ENCODE results near the gene TMEM185B.
"Not testable (repeated sequence)": the region's sequence is repeated elsewhere in the genome, so short reads cannot be mapped to it uniquely, and the experiment has no call there.

Gene TMEM185B

DNA sequence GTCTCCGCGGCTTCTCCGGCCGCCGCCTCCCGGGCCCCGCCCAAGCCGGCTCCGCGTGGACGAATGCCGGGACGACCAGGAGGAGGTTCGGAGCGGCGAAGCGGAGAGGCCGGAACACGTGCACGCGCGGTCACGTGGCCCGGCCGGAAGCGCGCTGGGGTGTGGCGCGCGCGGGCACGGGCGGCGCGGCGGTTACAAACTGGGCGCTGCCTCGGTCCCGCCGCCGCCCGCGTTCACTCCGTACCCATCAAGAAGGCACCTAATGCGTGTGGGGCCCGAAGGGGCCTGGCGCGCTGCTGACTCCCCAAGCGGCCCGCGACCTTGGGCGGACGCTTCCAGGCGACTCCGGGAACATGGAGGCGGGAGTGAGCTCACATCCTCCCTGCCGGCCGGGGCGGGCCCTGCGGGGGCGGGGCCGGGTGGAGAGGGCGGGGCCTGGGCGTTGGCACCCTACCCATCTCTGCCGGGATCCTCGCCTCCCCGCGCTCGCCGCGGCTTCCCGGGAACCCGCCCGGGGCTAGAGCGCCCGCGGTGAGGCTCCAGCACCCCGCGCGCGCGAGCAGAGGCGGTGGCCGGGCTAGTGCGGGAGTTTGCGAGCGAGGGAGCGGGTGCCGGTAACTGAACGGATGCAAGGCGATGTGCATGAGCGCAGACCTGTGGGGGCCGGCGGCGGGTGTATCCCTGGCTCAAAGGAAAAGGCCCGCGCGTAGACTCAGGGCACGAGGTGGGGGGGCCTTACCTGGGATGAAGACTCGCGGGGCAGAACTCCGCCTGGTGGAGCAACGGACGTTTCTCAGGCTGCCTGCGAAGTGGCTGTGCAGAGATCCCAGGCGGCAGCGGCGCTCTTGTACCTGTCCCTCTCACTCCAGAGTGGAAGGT is at the start of gene TMEM185B:
Gene TMEM185B, minus strand, starts transcription at position 367 of the 879 bp plus-strand sequence. CDS start 424 bp downstream, outside the sequence.
- DNase-seq: peak; percentile 88

DNA sequence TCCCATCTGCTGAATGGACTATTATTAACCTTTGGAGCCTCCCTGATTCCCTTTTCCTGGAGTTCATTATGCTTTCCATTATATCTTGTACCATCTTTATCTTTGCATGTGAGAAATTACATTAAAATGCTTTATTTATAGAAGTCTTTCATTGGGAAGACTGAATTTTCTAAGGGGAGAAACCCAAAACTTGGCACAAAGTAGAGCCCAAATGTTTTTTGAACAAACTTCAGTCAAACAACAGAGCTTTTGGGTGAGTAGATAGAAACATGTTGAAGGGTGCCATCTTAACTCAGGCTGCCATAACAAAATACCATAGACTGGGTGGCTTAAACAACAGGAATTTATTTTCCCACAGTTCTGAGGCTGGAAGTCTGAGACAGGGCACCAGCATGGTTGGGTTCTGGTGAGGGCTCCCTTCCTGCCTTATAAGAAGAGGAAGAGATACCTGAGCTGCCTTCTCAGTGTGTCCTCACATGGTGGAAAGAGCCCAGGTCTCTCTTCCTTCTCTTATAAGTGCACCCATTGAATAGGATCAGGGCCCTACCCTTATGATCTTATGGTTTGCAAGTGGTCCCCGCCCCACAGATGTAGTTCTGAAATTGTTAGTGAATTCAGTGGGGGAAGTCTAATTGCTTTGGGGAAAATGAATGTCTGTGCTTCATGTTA is 48.6 kb upstream of the TMEM185B start:
- DNase-seq: no peak

DNA sequence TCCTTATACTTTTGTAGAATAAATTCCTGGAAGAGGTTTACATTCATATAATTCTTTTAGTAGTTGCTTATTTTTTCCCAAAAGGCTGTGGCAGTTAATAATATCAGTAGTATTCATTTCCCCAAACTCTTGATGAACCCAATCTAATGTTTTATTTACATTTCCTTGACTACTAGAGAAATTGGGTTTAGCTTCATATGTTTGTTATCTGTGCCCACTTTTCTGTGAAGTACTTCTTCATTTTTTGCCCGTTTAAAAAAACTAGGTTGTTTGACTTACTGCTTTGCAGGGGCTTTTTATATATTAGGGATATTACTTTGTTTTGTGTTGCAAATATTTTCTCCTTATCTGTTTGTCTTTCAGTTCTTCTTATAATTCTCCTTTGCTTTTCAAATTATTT is 46.6 kb upstream of the TMEM185B start:
- DNase-seq: no peak

DNA sequence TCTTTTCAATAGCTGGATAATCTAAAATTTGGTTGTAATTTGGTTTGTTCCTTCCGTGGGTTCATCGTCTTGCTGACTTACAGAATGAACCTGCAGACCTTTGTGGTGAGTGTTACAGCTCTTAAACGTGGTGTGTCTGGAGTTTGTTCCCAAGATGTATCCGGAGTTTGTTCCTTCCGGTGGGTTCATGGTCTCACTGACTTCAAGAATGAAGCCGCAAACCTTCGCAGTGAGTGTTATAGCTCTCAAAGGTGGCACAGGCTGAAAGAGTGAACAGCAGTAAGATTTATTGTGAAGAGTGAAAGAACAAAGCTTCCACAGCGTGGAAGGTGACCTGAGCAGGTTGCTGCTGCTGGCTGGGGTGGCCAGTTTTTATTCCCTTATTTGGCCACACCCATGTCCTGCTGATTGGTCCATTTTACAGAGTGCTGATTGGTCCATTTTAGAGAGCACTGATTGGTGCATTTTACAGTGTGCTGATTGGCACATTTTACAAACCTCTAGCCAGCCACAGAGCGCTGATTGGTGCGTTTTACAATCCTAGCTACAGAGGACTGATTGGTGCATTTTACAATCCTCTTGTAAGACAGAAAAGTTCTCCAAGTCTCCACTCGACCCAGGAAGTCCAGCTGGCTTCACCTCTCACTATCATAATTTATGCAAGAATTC is 46.0 kb upstream of the TMEM185B start:
- no peak for DNase-seq

DNA sequence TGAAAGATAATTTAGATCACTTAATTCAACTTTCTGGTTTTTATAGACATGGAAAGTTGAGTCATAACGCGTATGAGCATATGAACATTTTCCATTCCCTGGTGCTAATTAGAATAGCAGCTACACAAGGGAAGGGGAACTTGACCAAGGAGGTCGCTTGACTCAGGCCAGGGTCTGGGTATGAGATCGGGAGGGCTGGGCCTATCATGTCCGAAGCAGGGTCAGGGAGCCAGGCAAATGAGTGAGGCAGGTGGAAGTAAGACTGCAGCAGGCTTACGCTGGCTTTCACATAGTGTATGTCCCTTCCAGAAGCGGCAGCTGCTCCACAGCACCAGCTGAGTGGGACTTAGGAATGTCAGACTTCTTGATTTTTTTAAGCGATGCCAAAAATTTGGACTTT is 44.1 kb upstream of the TMEM185B start:
- no peak for DNase-seq

DNA sequence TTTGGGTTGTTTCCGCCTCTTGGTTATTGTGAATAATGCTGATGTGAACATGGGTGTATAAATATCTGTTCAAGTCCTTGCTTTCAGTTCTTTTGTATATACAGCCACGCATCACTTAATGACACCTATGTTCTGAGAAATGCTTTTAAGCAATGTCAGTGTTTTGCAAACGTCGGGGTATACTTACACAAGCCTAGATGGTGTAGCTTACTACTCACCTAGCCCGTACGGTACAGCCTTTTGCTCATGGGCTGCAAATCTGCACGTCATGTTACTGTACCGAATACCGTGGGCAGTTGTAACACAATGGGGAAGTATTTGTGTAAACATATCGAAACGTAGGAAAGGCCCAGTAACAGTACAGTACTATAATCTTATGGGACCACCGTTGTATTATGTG is 41.8 kb upstream of the TMEM185B start:
- DNase-seq: no peak

DNA sequence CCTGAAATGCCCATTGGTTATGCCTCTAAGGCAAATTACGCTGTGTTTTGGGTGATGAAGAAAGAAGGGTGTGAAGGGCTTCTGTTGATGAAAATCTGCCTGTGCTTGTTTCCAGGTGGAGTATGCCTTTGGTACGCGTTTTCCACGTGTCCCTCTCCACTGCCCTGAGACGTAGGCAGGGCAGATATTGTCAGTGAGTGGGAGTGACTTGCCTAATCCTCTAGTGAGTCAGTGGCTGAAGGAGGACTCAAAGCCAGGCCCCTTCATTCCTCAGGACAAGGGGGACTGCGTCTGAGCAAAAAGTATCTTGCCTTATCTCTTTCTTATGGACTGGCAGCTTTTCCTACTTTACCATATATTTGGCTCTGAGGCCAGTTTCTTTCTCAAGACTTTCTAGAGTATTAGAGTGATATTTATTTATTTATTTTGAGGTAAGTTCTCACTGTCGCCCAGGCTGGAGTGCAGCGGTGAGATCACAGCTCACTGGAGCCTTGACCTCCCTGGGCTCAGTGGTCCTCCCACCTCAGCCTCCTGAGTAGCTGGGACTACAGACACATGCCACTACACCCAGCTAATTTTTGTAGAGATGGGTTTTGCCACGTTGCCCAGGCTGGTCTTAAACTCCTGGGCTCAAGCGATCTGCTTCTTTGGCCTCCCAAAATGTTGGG is 39.7 kb upstream of the TMEM185B start:
- no peak for DNase-seq

DNA sequence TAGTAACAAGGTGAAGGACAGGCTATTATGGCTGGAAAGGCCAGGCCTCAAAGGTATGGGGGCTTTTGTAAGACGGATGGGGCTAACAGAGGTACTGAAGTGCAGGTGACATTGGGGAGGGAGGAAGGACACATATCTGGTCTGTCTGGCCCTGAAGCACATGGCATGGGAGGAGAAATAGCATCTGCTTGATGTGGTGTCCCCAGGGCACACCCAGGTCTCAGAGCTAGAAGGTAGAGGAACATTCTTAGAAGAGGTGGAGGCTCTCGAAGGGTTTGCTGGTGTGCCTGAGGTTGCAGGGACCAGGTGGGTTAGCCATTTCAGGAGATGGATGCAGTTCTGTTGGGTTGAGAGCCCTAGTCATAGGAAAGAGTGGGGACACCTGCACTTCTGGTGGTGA is 39.0 kb upstream of the TMEM185B start:
- DNase-seq: no peak

DNA sequence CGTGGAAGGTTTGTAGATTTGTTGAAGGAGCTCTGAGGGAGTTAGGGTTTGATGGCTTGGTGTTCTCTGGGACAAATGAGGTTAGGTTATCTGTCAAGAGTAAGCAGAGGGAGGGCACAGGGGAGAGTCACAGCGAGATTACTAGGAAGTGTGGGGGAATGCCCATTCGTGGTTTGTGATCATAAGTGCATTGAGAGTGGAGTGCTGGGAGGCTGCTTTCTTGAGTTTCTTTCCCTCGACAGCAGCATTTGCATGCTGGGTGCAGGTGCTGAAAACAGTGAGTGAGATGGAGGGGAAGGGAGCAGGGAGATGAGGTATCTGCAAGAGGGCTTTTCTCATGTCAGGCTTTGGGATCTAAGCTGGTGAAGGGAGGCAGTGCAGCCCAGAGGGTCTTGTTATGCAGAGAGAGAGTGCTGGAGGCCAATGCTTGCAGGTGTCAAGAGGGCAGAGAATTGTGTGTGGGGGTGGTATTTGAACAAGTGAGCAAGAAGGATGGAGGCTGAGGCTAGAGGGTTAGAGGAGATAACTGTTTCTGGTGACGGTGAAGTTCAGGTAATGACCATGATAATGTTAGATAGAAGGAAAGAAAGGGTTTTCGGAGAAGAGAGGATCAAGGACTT is 38.3 kb upstream of the TMEM185B start:
- no peak for DNase-seq

DNA sequence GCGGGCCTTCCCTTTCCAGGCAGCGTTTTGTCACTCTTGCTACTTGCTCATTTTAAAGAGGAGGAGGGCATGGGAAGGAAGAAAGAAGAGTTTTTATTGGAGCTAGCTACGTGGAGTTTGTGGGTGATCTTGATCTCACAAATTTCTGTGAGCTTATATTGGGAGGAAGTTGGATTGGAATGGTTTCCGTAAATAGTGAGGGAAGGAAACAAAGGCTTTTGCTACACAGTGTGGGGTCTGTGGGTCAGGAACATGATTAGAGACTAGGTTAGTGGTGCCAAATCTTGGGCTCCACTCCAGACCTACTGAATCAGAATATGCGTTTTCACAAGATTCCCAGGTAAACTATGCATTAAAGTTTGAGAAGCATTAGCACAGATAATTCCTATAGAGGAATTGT is 37.5 kb upstream of the TMEM185B start:
- DNase-seq: no peak

DNA sequence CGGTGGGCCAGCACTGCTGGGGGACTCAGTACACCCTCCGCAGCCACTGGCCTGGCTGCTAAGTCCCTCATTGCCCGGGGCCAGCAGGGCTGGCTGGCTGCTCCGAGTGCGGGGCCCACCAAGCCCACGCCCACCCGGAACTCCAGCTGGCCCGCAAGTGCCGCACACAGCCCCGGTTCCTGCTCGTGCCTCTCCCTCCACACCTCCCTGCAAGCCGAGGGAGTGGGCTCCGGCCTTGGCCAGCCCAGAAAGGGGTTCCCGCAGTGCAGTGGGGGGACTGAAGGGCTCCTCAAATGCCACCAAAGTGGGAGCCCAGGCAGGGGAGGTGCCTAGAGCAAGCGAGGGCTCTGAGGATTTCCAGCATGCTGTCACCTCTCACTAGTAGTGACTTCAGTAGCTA is 36.7 kb upstream of the TMEM185B start:
- not testable (repeated sequence) for DNase-seq

DNA sequence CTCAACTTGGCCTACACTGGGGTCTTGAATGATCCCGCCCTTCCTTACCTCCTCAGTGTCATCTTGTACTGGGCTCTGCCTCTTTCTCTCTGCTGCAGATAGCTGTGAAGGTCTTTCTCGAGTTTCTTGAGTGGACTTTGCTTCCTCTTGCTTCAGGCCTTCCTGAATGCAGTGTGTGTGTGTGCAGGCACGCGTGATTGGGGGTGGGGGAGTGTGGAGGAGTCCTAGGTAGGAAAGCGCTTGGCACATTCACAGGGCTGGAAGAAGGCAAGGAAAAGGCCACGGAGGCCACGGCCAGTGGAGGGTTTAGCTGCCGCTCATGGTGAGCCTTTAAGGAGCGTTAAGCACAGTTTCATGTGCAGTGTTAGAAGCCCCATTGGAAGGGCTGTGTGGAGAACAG is 35.0 kb upstream of the TMEM185B start:
- no peak for DNase-seq

DNA sequence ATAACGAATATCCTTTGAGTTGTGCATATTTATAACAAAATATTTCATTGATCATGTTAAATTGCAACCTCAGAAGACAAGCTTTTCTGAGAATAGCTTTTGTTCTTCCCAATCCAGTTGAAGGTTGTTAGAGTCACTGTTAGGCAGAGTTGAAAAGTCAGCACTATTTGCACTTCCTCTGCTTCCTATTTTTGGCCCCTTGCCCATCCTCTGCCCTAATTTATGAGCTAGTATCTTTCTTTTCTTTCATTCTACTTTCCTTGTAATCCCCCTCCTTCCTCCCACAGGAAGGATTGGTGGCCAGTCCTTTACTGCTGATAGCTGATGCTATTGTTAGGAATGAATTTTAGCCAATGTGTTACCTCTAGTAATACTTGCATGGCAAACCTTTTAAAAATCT is 34.3 kb upstream of the TMEM185B start:
- DNase-seq: no peak

DNA sequence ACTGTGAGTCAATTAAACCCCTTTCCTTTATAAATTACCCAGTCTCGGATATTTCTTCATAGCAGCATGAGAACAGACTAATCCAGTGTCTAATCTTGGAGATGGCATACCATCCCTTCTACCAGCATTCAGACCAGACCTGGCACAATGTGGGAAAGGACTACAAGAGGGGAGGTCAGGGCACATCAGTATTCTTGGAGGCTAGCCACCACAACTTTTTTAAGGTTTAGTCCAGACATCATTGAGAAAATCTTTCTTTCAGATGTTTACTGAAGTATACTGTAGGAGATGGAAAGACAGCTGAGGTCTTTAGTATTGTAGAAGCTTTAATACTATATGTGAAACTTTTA is 33.4 kb upstream of the TMEM185B start:
- no peak for DNase-seq

DNA sequence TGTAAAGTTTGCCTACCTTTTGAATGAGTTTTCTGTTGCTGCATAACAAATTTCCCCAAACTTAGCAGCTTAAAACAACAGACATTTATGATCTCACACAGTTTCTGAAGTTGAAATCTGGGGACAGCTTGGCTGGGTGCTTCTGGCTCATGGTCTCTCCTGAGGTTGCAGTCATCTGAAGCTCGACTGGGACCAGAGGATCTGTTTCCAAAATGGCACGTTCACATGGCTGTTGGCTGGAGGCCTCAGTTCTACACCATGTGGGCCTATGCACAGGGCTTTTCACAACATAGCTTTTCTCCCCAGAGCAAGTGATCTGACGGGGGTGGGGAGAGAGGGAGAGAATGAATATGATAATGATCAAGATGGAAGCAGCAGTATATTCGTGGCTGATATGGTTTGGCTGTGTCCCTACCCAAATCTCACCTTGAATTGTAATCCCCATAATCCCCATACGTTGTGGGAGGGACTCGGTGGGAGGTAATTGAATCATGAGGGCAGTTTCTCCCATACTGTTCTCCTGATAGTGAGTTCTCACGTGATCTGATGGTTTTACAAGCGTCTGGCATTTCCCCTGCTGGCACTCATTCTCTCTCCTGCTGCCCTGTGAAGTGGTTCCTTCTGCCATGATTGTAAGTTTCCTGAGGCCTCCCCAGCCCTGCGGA is 32.9 kb upstream of the TMEM185B start:
- DNase-seq: no peak

DNA sequence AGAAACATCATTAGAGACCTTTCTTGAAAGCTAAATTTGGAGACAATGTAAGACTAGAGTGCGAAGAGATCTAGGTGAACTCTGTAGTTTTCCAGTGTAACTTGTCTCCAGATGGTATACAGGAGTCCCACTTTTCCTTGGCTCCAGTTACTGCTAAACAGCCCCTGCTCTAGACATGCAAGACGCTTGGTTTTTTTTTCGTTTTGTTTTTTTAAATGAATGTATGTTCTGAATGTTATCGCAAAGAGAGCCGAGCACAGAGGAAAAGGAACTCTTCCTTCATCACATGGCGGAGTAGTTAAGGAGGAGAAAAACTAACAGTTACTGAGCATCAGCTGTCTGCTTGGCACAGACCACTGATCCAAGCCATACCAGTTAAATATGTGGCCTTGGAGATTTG is 31.9 kb upstream of the TMEM185B start:
- DNase-seq: no peak

DNA sequence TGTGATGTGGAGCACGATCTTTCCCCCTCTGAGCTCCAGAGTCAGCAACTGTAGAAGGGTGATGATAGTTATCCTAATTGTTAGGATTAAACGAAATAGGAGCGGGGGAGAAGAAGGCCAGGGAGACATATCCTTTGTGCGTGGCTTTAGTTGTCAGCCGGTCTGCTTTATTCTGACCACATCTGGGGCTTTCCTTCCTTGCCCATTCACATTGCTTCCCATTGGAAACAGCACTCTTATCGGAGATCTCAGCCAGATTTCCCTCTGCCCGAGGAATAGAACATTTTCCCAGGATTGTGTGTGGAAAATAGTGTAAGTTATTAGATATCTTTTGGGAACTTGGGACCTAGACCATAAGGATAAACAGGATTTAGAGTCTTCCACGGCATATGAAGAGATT is 31.0 kb upstream of the TMEM185B start:
- no peak for DNase-seq

DNA sequence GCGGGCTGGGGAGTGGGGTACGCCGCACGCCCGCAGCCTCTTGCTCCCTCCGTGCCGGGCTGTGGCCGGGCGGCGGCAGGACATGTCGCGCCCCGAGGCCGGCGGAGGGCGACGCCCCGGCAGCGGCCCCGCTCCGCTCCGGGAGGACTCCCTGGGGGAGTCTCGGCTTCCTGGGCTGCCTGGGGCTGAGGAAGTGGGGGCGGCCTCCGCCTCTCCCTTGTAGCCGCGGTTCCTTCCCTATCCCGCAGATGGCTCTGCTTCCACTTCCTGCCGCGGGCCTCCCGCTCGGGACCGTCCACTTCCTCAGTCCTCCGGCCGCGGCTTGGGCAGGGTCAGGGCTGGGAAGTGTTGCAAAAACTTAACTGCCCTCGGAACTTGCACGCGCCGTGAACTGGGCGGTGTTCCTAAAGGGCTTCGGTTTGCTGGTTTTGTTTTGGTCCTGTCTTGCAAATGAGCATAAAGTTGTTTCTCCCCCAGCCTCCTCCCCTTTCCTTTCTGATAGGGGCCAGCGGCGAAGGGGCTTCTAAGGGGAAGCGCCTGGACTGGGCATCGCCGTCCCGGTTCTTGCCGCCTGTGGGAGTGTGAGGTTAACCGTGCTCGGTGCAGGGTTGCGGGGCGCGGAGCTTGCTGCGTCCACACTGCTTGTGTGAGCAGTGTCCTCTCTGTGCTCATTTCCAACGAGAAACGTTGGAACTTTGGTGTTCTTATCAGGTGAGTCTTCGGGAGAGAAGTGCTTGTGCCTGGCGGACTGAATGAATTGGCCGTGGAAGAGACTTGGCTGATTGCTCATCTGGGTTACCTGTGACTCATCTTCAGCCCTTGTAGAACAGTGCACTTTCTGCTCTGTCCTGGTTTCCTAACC is 30.1 kb upstream of the TMEM185B start:
- DNase-seq: peak; percentile 8

DNA sequence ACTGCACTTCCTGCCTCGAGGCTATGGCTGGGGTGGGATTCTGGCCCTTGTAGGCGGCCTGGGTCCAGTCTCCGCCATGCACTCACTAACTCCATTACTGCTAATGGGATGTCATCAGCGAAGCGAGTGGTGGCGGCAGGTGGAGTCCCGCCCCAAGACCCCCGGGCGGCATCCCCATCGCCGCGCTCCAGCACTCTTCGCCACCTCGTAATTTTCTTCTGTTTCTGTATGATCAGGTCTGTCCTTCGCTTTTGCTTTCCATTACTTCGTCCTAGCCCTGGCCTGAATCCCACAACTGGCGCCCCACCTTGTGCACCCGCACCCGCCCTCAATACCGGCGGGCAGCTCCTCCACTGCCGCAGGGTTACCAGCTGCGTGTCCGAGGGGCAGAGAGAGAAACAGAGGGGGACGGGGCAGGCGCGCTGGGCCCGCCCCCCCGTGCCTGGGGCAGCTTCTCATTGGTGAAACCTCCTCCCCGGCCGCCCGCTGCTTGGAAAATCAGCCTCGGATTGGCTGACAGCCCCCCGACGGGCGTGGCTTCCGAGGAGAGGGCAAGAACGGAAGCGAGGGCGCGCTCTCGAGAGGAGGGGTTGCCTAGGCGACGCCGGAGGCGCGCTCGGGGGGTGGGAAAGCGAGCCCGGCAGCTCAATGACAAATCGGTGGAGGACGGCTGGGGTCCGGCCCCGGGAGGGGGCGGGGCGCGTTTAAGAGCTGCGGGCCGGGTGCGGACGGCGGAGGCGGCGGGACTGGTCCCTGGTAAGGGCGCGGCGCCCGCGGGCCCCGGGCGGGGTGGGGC is 29.2 kb upstream of the TMEM185B start, which contains the start of gene RALB:
Gene RALB, plus strand, starts transcription at position 628 of the 796 bp plus-strand sequence. CDS start 25,813 bp downstream, outside the sequence.
- peak; percentile 99 for DNase-seq

DNA sequence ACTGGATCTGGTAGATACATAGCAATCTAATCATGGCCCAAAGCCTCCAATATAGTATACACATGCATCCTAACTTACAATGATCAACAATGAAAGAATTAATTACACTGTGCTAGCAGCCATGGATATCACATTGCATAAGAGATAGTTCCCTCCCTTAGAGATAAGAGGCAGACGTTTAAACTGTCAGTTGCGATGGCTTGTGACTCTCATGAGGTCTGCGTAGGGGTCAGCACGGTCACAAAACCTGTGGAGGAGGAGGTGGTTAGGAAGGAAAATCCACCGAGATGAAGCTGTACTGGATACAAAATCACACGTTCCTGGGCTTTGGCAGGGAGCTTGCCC is 28.7 kb upstream of the TMEM185B start:
- no peak for DNase-seq

All from activated CD4-positive, alpha-beta T cell treated with anti-CD3 and anti-CD28 coated beads, Interleukin-2, amount 50 U/mL, for 1 hour (primary cell).